H4 (cell line): ENCODE results near the gene NMT1. TPM values are rescaled to one million over a fixed set of nuclear protein-coding genes. Genes with fewer than 3 reads are reported as not detected.
"Not testable (repeated sequence)": the region's sequence is repeated elsewhere in the genome, so short reads cannot be mapped to it uniquely, and the experiment has no call there.

Experiments
- DNase-seq: peaks from one replicate; pipeline ENCODE4 v3.0.0-alpha.2; 2015; ENCODE audit warnings: low spot score
- total RNA-seq: library from RNA; depleted of rRNA; stranded (reverse); fragments of >200 nt; shearing (Covaris generic); gene quantifications from 2 replicates; pipeline ENCODE4 v1.2.3, GENCODE V29; 2014

Gene NMT1
- total RNA-seq, 1 experiment from 2014 or later, result 119 TPM

DNA sequence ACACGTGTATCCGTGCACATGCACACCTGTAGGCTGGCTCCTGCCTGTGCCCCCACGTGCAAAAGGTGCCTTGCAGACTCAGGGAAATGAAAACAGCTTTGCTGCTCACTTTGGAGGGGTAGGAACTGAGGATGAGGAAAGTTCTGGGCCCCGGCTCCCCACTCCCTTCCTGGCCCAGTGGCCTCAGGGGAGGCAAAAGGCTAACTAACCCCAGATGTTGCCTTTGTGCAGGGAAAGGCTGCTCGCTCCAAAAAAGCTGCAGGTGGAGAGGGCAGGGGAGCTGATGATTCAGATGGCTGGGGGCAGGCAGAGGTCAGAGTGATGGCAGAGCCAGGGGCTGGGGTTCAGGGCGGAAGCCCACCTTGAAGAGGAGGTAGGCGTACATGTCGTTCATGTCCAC is 58.8 kb downstream of the NMT1 start:
- no peak for DNase-seq

DNA sequence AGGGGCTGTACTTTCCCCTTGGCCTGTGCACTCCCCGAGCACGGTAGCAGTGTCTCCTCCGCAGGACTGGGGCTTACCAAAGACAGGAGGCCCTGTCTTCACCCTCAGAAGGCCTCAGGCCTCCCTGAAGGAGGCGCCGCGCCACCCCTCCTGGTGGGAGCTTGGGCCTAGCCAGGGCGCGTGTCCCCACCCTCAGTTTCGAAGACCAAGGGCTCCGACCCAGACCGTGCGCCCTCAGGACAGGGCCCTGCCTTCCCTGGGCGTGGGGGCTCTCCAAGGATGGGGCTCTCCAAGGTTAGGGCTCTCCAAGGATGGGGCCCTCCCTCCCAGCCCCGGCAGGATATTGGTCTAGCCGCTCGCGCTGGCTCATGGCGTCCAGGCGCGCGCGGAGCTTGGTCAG is 59.4 kb downstream of the NMT1 start:
- DNase-seq, result no peak

DNA sequence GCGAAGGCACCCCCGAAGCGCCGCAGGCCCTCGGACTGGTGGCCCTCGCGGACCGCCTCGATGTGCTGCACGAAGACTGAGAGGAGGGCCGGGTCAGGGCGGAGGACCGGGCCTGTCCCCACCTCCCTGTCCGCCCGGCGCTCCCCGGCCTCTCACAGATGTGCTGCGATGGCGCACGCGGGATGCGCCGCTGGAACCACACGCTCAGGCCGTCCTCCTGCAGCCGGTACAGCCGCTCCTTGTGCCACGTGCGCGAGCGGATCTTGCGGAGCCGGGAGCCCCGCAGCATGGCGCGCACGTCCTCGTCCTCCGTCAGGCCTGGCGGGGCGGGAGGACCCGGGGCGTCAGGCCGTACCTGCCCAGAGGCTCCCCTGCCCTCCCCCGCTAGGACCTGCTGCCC is 59.9 kb downstream of the NMT1 start:
- DNase-seq, result no peak

DNA sequence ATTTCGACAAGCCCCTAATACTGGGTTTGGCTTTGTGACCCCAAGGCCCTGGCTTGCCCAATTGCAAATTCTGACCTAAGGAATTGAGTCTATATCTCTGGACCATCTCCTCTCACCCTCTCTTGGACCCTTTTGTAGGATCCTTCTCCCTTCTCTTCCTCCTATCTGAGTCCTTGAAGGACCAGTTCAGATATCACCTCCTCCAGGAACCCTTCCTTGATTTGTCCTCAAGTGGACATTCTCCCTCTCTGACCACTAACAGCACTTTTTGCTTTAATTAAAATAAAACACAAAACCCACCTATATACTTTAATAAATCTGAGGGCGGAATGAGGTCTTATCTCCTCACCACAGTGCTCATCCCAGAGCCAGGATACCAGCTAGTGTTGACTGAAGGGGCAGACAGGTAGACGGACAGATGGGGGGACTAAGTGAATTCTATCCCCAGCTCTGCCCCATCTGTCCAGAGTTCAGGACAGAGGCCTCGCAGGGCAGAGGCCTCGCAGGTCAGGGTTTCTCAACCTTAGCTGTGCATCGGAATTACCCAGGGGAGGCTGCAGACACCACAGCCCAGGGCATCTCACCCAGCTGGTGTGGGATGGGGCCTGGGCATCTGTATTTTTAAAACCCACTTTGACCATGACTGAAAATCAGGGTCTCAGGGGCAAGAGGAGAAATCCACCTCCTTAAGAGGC is 62.1 kb downstream of the NMT1 start:
- DNase-seq, result no peak

DNA sequence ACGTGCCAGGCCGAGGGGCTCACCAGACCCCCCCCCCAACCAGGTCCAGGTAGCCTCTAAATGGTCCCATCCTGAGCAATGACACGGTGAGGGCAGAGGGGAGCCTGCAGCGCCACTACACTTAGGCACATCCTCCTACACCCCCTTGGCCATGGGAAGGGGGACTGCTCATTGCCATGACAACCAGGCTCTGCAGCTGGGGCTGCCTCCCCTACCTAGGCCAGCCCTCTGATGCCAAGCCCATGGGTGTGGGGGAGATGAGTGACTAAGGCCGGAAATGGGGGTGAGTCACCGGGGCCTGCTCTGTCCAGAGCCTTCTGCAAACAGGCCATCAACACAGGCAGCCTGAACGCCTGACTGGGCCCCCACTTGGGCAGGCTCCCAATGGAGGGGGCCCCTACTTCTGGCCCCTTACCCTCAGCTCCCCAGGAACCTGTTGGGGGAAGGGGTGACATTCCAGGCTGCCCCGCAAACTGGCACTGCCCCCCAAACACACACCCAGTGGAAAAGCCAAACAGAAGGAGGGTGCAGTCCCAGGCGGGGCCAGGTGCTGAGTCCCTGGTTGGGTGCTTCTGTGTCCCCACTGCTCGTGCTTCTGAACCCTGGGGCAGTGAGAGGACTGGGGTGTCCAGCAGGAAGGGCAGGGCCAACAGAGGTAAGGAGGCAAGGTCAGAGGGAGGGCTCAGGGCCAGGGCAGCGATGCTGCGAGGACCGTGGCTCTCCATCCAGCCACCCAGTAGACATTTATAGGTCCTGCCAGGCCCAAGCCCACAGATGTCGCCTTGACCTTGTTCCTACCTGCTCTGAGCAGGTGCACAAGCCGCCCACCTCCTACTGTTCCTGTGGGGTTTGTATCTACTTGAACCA is 63.0 kb downstream of the NMT1 start:
- peak; percentile 94 for DNase-seq

DNA sequence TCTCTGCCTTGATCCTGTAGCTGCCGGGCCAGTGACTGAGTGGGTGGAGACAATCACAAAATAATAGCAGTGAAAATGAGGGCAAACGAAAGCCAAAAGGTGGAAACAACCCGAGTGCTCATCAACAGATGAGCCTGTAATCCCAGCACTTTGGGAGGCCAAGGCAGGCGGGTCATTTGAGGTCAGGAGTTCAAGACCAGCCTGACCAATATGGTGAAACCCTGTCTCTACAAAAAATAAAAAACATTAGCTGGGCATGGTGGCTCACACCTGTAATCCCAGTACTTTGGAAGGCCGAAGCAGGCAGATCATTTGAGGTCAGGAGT is 63.6 kb downstream of the NMT1 start:
- not testable (repeated sequence) for DNase-seq

DNA sequence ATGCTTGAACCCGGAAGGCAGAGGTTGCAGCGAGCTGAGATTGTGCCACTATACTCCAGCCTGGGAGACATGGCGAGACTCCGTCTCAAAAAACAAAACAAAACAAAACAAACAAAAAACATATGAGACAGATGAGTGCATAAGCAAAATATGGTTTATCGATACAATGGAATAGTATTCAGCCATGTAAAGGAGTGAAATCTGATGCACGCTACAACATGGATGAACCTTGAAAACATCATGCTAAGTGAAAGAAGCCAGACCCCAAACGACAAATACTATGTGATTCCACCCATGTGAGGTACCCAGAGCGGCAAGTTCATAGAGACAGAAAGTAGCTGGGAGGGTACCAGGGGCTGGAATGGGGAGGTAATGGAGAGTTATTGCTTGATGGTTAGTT is 64.4 kb downstream of the NMT1 start:
- no peak for DNase-seq

DNA sequence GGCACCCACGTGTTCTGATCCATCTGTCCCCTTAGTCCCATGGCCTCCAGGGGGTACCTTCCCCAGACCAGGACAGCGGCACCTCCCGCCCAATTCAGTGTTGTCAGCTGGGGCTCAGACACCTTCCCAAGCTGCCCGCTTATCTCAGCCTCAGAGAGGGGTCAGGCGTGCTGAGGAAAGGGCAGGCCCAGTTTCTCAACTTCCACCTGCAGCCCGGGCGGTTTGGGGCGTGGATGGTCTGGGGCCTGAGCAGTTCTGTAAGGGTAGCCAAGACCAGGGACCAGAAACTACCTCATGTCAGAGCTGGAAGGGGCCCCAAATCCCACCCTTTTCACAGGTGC is 66.1 kb downstream of the NMT1 start:
- no peak for DNase-seq

DNA sequence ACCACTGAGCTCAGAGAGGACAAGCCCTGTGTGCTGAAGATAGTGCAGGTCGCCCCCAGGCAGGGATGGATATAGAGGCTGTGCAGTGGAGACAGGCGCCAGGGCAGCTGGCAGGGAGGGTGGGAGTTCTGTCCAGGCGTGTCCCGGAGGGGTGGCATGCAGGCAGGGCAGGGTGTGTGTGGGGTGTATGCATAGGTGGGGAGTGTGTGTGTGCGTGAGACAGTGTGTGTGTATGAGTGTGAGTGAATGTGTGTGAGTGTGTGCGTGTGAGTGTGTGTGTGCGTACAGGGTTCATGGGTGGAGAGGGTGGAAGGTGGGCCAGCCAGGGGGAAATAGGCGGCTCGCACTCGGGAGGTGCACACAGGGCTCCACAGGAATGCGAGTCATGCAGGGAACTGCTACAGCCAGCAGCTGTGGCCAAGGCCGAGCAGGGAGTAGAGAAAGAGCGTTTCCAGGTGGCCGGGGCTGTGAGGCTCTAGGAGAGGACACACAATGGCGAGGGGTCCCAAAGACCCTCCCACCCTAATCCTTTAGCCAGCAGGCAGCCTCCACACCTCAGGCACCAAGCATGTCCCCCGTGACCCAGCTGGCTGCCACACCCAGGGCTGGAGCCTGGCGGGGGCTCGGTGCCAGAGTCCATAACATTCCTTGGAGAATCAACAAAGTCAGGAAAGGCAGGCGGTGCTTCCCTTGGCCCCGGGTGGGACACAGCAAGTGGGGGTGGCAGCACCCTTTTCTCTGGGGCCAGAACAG is 66.6 kb downstream of the NMT1 start:
- peak; percentile 46 for DNase-seq

DNA sequence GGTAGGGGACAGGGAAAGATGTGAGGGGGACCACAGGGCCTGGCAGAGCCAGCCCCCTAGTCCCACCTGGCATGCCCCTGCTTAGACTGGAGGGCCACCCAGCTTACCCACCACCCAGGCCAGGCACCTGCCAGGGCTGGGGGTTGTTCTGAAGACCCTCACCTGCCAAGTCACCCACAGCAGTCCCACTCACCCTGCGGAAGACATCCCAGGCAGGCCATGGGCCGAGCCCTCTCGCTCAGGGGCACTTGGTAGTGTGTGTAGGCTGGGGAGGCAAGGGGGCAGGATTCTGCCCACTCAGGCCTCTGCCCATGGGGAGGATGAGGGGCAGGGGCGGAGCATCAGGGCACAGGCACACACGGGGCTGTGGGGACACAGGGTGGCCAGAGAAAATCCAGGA is 67.2 kb downstream of the NMT1 start:
- DNase-seq, result no peak

DNA sequence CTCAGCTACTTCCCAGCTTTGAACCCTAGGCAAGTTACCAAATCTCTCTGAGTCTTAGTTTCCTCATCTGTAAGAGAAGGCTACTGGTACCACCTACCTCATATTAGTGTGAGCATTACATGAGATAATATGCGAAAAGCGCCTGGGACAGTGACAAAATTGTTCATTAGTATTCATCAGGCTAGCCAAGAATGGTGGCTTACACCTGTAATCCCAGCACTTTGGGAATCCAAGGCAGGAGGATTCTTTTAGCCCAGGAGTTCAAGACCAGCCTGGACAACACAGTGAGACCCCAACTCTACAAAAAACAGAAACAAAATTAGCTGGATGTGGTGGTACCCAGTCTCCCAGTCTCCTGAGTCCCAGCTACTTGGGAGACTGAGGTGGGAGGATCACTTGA is 67.9 kb downstream of the NMT1 start:
- DNase-seq, result no peak

DNA sequence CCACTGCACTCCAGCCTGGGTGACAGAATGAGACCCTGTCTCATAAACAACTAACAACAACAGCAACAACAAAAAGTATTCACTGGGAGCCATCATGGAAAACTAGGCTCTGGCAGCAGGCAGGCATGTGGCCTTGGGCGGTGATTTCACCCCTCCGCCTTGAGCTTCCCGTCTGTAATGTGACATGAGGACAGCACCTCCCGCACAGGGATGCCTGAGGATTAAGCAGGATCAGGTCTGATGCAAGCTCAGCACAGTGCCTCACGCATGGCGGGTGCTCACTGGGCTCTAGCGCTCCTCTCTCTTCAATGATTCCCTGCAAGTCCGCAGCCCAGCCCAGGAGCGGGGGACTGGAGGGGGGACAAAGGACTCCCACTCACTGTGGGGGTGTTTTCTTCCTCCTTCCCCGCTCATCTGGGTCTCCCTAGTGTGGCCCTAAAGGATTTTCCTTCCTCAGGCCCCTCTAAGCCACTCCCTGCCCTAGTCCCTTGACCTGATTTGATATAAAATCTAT is 68.4 kb downstream of the NMT1 start:
- DNase-seq, result peak; percentile 66

DNA sequence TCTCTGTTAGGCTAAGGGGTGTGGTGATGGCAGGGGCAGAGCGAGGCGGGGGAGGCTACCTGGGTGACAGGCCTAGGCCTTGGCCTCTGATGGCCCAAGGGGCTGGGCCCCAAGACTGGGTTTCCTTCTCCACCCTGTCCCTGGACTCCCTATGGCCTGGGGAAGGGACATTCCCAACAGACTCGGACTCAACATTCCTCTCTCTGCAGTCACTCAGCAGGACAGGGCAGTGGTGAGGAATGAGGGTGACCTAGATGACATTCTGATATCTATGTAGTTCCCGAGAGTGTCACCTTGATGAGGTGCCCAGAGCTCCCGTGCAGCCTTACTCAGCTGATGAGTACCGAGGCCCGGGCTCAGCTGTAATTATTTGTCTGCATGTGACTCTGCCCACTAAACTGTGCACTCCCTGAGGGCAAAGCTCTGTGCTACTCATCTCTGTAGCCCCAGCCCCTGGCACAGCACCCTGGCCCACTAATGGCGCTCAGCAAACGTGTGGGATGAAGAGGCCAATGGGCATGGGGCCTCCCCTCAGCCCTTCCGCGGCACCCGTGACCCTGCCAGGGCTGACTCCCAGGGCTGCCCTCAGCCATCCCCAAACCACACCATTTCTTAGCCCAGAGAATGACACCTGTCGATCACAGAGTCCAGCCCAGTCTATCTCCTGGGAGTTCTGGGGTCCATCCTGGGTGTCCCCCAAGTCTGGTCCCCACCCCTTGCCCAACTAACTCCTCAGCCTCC is 69.0 kb downstream of the NMT1 start:
- no peak for DNase-seq

DNA sequence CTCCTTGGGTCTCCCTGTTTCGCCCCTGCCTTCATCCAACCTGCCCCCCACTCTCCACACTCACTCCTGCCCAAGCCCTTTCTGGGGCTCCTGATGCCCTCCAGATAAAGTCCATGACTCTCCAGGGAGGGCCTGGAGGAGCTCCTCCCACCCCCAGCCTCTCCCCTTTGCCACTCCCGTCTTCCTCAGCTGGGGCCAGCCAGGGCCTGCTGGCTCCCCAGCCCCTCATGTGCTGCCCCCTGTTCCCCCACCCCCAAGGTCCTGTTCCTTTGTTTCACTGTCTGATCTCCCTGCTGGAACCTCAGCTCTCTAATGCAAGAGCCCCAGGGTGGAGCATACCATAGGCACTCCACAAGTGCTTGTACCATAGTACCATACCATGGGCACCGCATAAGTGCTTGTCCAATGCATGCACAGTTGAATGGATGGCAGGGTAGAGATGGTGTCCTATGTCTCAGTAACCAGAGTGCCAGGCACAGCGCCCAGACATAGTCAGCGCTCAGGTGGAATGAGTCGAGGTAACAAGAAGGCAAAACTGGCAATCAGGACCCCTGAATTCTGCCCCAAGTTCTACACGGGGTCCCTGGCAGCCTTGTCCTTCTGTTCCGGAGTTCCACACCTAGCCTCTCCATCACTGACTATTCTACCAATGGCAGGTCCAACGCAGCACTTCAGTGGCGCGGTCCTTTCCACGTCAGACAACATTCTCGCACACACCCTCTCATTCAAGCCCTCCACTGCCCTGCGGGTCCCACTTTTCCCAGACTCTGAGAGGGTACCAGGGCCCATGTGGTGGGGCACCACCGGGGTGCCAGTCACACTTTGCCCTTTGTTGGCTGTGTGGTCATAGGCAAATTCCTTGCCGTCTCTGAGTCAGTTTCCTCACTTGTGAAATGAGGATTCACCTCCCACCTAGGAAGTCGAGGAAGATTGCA is 69.8 kb downstream of the NMT1 start:
- DNase-seq, result no peak

DNA sequence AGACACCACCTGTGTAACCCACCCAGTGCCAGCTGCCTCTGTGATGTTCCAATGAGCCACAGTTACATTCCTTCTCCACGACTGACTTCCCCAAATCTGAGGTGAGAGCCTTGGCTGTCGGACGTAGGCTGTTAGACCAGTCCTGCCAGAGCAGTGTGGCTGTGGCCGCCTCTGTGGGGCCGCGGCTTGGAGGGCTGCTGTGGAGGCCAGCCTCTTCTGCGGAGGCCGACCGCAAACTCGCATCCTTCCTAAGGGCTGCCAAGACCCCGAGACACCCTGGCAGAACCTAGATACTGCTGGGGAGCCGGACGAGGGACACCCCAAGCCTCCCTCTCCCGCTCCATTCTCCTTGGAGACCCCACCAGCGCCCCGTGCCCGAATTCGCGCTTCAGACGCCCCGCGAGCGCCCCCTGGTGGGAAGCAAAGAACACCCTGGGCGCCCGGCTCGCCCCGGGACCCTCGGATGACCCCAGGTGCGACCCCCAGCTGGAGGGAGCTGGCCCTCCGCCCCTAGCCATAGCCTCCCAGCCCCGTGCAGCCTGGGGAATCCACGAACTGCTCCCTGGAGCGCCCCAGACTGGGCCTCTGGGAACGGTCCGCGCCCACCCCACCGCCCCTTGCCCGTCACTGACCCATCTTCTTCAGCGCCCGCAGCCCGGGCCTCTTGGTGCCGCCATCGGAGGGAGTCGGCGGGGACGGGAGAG is 70.7 kb downstream of the NMT1 start:
- DNase-seq, result no peak

DNA sequence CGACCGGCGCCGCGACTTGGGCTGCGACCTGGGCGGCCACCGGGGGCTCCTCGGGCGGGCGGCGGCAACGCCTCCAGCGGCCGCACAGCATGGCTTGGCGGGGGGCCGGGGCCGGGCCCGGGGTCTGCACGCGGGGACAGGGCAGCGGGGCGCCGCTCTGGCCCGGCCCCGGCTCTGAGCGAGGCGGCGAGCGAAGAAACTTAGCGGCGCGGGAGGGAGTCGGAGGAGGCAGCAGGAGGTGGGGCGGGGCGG is 71.1 kb downstream of the NMT1 start, which contains the start of gene PLCD3:
TSS of gene PLCD3 (minus strand) at position 196 of the 252 bp plus-strand sequence. CDS start at position 91, 105 bp downstream.
- no peak for DNase-seq

DNA sequence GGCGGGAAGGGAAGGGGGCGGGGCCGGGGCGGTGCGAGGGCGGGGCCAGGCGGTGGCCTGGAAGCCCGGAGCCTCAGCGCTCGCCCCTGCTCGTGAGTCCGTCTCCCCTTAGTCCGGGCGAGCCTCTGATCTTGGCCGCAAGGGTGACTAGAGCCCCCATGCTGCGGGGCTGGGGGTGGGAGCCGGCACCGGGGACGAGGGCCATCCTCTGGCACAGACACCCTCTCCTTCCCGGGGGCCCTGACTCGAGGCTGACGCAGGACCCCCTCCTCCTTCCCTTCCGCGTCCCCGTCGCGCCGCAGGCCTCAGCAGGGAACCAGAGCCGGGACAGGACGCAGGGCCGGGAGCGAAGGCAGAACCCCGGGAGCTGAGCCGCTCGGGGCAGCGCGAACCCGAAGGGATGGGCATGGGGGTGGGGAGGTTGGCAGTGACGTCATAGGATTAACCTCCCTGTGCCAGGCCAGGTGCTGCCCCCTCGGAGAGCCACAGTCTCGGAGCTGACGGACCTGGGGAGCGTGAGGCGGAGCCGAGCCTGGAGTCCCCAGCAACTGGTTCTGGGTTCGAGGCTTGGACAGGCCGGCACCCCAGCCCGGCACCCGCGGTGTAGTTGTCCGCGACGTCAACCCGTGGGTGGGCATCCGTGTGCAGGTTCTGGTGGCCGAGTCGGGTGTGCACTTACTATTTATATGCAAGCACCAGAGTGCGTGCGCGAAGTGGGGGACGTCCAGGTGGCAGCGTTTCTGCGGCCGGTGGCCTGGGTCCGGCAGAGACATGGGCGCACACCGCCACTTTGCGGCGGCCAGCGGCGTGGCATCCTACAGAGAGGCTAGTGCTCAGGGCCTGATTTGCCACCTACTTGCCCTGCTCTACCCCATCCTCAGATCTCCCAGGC is 71.7 kb downstream of the NMT1 start:
- peak; percentile 89 for DNase-seq

DNA sequence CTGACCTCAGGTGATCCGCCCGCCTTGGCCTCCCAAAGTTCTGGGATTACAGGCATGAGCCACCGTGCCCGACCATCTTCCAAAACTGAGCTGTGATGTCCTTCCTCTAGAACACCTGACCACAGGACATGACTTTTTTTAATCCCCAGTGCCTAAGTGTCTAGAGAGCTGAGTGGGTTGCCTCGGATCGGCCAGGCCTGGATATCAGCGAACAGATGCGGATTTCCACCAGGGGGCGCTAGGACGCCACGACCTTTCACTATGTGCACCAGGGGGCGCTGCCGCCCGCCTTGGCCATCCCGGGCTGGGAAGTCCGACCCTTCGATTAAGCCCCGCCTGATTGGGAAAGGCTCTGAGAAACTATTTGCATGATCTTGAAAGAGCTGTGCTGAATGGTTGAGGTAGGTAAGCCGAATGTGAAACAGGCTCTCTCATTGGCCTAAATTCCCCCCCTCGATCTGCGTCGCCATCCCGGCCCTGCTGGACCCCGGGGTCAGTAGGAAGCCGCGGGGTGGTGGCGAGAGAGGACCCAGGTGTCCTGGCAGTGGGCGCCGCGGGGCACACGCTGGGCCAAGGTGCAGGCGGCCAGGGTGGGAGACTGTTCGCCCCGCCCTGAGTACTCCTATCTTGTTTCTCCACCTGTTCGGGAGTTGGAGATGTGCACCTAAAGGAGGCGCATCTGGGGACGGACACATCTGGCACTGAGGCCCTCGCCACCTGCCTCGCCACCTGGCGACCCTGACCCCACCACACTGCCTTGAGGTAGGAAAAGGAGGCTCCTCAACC is 74.3 kb downstream of the NMT1 start, which contains the start of gene ACBD4:
TSS of gene ACBD4 (plus strand) at position 496 of the 786 bp plus-strand sequence. CDS start 458 bp downstream, outside the sequence.
- peak; percentile 97 for DNase-seq
